GM12878 (cell line): ENCODE results near the gene CACNA2D1. TPM values are rescaled to one million over a fixed set of nuclear protein-coding genes. Genes with fewer than 3 reads are reported as not detected.

ENCODE experiments used
- ATAC-seq: fragments of 200-7000 bp; cut with Tn5 transposase; 3 replicates; pipeline ENCODE4 v1.9.1; 2020; ENCODE audit warnings: mild to moderate bottlenecking, moderate library complexity
- BruUV-seq: library from RNA; stranded (reverse); fragments of 400-500 nt; replicated peaks from 2 replicates; lab custom pipeline; 2021; lab: Mats Ljungman, UMichigan
- CTCF ChIA-PET: fragments of 300-600 bp; sonication (Branson Sonifier 250); formaldehyde crosslinking; extraction: SDS; loops from one replicate; lab custom pipeline; 2021; ENCODE audit warnings: inconsistent platforms; lab: Yijun Ruan, JAX
- POLR2A ChIA-PET: fragments of 350-600 bp; formaldehyde crosslinking; extraction: SDS; loops from one replicate; lab custom pipeline; 2021; ENCODE audit warnings: inconsistent platforms; lab: Charles Lee
- RAD21 ChIA-PET: fragments of 300-600 bp; sonication (Branson Sonifier 250); formaldehyde crosslinking; loops from one replicate; lab custom pipeline; 2023; ENCODE audit warnings: antibody characterized with exemption; ENCODE audit not compliant: unreplicated experiment; lab: Charles Lee
- SMC1A ChIA-PET: fragments of 300-600 bp; sonication (Branson Sonifier 250); formaldehyde crosslinking; loops from one replicate; lab custom pipeline; 2023; ENCODE audit not compliant: unreplicated experiment, uncharacterized antibody; lab: Charles Lee
- DNase-seq: peaks from one replicate; pipeline ENCODE4 v3.0.0-alpha.2; 2011; ENCODE audit warnings: low read depth, low spot score
- FAIRE-seq: peaks from 3 replicates; lab custom pipeline; 2011; peaks lifted over from hg19 to GRCh38; lab: Jason Lieb, UNC
- H2AFZ ChIP-seq: 2 replicates; pipeline ENCODE4 v1.6.0; 2011; ENCODE audit warnings: low read depth, low read length, control low read depth; ENCODE audit not compliant: control insufficient read depth
- H3K27ac ChIP-seq: 2 replicates; pipeline ENCODE4 v1.5.1; 2011; ENCODE audit warnings: control low read depth; ENCODE audit not compliant: control insufficient read depth, insufficient read depth
- H3K27me3 ChIP-seq, 2 experiments: replicated peaks in 1 of 2; 2 replicates each; pipeline versions ENCODE4 v1.6.0 to v1.6.1; 2011; ENCODE audit warnings: low read length in 1 of 2; ENCODE audit not compliant: control insufficient read depth in 2 of 2, insufficient read depth in 2 of 2
- H3K36me3 ChIP-seq, 2 experiments: 2 replicates each; pipeline ENCODE4 v1.5.1; 2011; ENCODE audit warnings: low read length in 1 of 2; ENCODE audit not compliant: control insufficient read depth in 2 of 2, insufficient read depth in 2 of 2
- H3K4me1 ChIP-seq: 2 replicates; pipeline ENCODE4 v1.6.1; 2011; ENCODE audit warnings: mild to moderate bottlenecking, low read length, moderate library complexity, mixed read lengths; ENCODE audit not compliant: control insufficient read depth, insufficient read depth
- H3K4me2 ChIP-seq: 2 replicates; pipeline ENCODE4 v1.6.0; 2011; ENCODE audit warnings: control low read depth; ENCODE audit not compliant: control insufficient read depth, insufficient read depth
- H3K4me3 ChIP-seq: fragments of 200-600 bp; sonication (generic); 2 replicates; pipeline ENCODE4 v1.5.1; 2016
- H3K79me2 ChIP-seq: 2 replicates; pipeline ENCODE4 v1.6.0; 2011; ENCODE audit warnings: low read length; ENCODE audit not compliant: control insufficient read depth, insufficient read depth
- H3K9ac ChIP-seq: 2 replicates; pipeline ENCODE4 v1.8.0; 2011; ENCODE audit warnings: low read length, control low read depth, mixed read lengths; ENCODE audit not compliant: control insufficient read depth, insufficient read depth
- H3K9me3 ChIP-seq: replicated peaks from 3 replicates; pipeline ENCODE4 v1.5.1; 2011; ENCODE audit warnings: mild to moderate bottlenecking, low read length; ENCODE audit not compliant: control insufficient read depth, insufficient read depth
- H4K20me1 ChIP-seq: 2 replicates; pipeline ENCODE4 v1.6.0; 2011; ENCODE audit not compliant: control insufficient read depth, insufficient read depth
- BACH1 ChIP-seq: fragments of 450-650 bp; IDR thresholded peaks from 2 replicates; pipeline ENCODE4 v1.6.1; 2017; ENCODE audit warnings: mild to moderate bottlenecking, borderline replicate concordance
- CHD2 ChIP-seq: IDR thresholded peaks from 2 replicates; pipeline ENCODE4 v1.6.1; 2011; ENCODE audit warnings: low read depth, low read length, improper control_type of control experiment, borderline replicate concordance
- CHD4 ChIP-seq: fragments of 200-600 bp; sonication (generic); IDR thresholded peaks from 2 replicates; pipeline ENCODE4 v1.6.1; 2016; ENCODE audit warnings: mild to moderate bottlenecking
- DPF2 ChIP-seq: fragments of 450-650 bp; IDR thresholded peaks from 2 replicates; pipeline ENCODE4 v1.6.1; 2017; ENCODE audit warnings: mild to moderate bottlenecking
- EGR1 ChIP-seq, 2 experiments: IDR thresholded peaks; 1 replicate in 1 of 2; 2 replicates in 1 of 2; pipeline ENCODE4 v1.6.1; 2011 to 2012; ENCODE audit warnings: low read depth in 2 of 2, low read length in 2 of 2, borderline replicate concordance in 1 of 2, mild to moderate bottlenecking in 1 of 2, moderate library complexity in 1 of 2
- HCFC1 ChIP-seq: fragments of 150-350 bp; IDR thresholded peaks from 2 replicates; pipeline ENCODE4 v1.6.1; 2014; ENCODE audit warnings: low read length
- HDAC6 ChIP-seq: fragments of 200-600 bp; sonication (generic); IDR thresholded peaks from one replicate; pipeline ENCODE4 v1.8.0; 2017; ENCODE audit warnings: antibody characterized with exemption; ENCODE audit not compliant: unreplicated experiment
- IKZF1 ChIP-seq: fragments of 450-650 bp; conservative IDR thresholded peaks from 2 replicates; pipeline ENCODE4 v1.6.1; 2017; ENCODE audit warnings: antibody characterized with exemption, mild to moderate bottlenecking
- PAX8 ChIP-seq: fragments of 450-650 bp; IDR thresholded peaks from 2 replicates; pipeline ENCODE4 v1.6.1; 2017; ENCODE audit warnings: mild to moderate bottlenecking, moderate library complexity
- TBL1XR1 ChIP-seq: IDR thresholded peaks from 2 replicates; pipeline ENCODE4 v1.6.1; 2012; ENCODE audit warnings: low read depth, low read length, improper control_type of control experiment
- TCF3 ChIP-seq: IDR thresholded peaks from 2 replicates; pipeline ENCODE4 v1.6.1; 2012; ENCODE audit warnings: low read depth, mild to moderate bottlenecking, low read length, borderline replicate concordance; ENCODE audit not compliant: insufficient read depth
- YBX1 ChIP-seq: fragments of 450-650 bp; IDR thresholded peaks from 2 replicates; pipeline ENCODE4 v1.6.1; 2016; ENCODE audit warnings: antibody characterized with exemption
- WGBS: methylation state at CpG from one replicate; pipeline ENCODE4 v1.1.6; 2016; ENCODE audit warnings: low lambda C conversion rate; ENCODE audit not compliant: insufficient replicate concordance, insufficient coverage; ENCODE audit errors: missing lambda C conversion rate; 5-methylcytosine and 5-hydroxymethylcytosine counted together
- in situ Hi-C: fragments of 300-500 bp; cut with MboI; formaldehyde crosslinking; loops from 9 replicates; pipeline ENCODE4 v1.14.3; 2018; ENCODE audit warnings: mixed read lengths
- intact Hi-C: fragments of 100-400 bp; cut with micrococcal nuclease; formaldehyde crosslinking; loops from one replicate; pipeline ENCODE4 v1.14.2; 2022; ENCODE audit not compliant: unreplicated experiment
- polyA plus RNA-seq, 11 experiments: library from polyadenylated mRNA; depleted of rRNA in 4 of 11; unstranded in 6 of 11; stranded (reverse) in 5 of 11; fragments of >200 nt; fragmentation: Nextera tagmentation in 4 of 11; fragmentation: Illumina TruSeq in 1 of 11; extraction: Ambion mirVana in 4 of 11; extraction: Trizol in 1 of 11; gene quantifications; 1 replicate in 1 of 11; 2 replicates in 10 of 11; pipeline versions ENCODE4 v1.2.1 to v1.2.3, GENCODE V29; 2011 to 2016; ENCODE audit warnings: inconsistent platforms in 2 of 11, missing spikeins in 2 of 11, low read depth in 1 of 11
- total RNA-seq, 4 experiments: library from RNA; depleted of rRNA in 3 of 4; stranded (reverse); fragments of >200 nt in 3 of 4; fragmentation: Illumina TruSeq in 1 of 4; extraction: Trizol in 1 of 4; gene quantifications; 2 replicates each; pipeline versions ENCODE4 v1.2.1 to v1.2.3, GENCODE V29; 2013 to 2021
- TF ChIP-seq, protein P1 (sequence below): fragments of 150-350 bp; IDR thresholded peaks from 2 replicates; pipeline ENCODE4 v1.6.1; 2016; ENCODE audit warnings: low read depth, low read length
- TF ChIP-seq, protein P2 (sequence below): fragments of 450-650 bp; IDR thresholded peaks from 2 replicates; pipeline ENCODE4 v1.6.1; 2017; ENCODE audit warnings: mild to moderate bottlenecking
- TF ChIP-seq, protein P3 (sequence below): IDR thresholded peaks from 2 replicates; pipeline ENCODE4 v1.6.1; 2011; ENCODE audit warnings: low read depth, low read length, improper control_type of control experiment, borderline replicate concordance

Gene CACNA2D1
- total and polyA plus RNA-seq, 10 of the 15 experiments (the other 5 are each of a cell fraction or from before 2014, with no cell fraction given) = 0.14 to 14.8 (median 0.97) TPM

DNA sequence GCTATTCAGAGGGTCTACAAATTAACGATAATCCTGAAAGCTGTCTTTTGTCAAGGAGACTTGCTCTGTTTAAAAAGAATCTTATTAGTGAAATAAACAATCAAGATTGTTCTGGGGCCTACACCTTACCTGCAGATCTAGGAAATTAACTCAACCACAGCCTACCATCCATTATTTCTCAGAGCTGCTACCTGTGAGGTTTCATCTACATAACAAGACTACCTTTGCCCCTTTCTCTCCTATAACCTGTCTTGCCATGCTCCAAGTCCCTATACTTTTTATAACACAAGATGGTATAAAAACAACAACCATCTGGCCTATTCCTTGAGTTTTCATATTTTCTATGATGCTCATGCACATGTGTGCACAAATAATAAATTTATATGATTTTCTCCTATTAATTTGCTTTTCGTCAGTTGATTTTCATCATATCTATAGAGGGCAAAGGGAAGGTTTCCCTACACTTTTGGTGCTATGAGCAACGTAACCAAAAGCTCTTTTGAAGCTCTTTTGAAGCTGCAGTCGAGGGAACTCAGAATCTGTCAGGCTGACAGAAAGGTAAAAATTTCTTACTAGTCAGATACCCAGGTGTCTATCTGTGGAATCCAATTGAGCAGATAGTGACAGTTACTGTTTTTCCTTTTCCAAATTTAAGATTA lies 138.1 kb downstream of the CACNA2D1 start:
- BruUV-seq = no TSS peak
- SMC1A ChIA-PET = interaction anchor here (0.7 to 1.4 kb wide), 4 partner anchors 12 to 170 kb away, joined by 3 to 5 read pairs (median 4); no protein-coding TSS in a partner anchor
- WGBS = 0% methylated on average over 4 of the region's 4 CpGs

More for the DNA sequence above, 138.1 kb downstream of the CACNA2D1 start:
- no peak overlapping the region for H3K9ac ChIP-seq
- ATAC-seq (no peak; the same call in 2 of the 3 replicates), DNase-seq (no peak), FAIRE-seq (no peak)
- RAD21 ChIA-PET = interaction anchor here (0.9 to 1.5 kb wide), 3 partner anchors 25 to 71 kb away, joined by 3 to 4 read pairs (median 3); no protein-coding TSS in a partner anchor
- no peak overlapping the region for H2AFZ ChIP-seq
- no peak overlapping the region for H3K4me3 ChIP-seq
- no peaks in the 10 kb centered on the region for H3K27me3 ChIP-seq
- no peaks in the 10 kb centered on the region for H3K36me3 ChIP-seq
- CTCF ChIA-PET = interaction anchor here (1.4 kb wide), 1 partner anchor 54 kb away, joined by 3 read pairs; no protein-coding TSS in a partner anchor
- no peak for TF ChIP-seq BACH1
- no peak for TF ChIP-seq EGR1 (IDR thresholded peaks at IDR 0.05; ENCODE audit: borderline replicate concordance in 1 of 2, low read depth in 2 of 2, low read length in 2 of 2)
- TF ChIP-seq IKZF1 = no peak
- TF ChIP-seq YBX1 = no peak
- no peak for TF ChIP-seq HDAC6
- no peak for TF ChIP-seq TBL1XR1
- no peak for TF ChIP-seq TCF3
- TF ChIP-seq DPF2 = no peak
- TF ChIP-seq, protein P1, sequence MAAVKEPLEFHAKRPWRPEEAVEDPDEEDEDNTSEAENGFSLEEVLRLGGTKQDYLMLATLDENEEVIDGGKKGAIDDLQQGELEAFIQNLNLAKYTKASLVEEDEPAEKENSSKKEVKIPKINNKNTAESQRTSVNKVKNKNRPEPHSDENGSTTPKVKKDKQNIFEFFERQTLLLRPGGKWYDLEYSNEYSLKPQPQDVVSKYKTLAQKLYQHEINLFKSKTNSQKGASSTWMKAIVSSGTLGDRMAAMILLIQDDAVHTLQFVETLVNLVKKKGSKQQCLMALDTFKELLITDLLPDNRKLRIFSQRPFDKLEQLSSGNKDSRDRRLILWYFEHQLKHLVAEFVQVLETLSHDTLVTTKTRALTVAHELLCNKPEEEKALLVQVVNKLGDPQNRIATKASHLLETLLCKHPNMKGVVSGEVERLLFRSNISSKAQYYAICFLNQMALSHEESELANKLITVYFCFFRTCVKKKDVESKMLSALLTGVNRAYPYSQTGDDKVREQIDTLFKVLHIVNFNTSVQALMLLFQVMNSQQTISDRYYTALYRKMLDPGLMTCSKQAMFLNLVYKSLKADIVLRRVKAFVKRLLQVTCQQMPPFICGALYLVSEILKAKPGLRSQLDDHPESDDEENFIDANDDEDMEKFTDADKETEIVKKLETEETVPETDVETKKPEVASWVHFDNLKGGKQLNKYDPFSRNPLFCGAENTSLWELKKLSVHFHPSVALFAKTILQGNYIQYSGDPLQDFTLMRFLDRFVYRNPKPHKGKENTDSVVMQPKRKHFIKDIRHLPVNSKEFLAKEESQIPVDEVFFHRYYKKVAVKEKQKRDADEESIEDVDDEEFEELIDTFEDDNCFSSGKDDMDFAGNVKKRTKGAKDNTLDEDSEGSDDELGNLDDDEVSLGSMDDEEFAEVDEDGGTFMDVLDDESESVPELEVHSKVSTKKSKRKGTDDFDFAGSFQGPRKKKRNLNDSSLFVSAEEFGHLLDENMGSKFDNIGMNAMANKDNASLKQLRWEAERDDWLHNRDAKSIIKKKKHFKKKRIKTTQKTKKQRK = no peak
- TF ChIP-seq CHD2 = no peak
- TF ChIP-seq, protein P2, sequence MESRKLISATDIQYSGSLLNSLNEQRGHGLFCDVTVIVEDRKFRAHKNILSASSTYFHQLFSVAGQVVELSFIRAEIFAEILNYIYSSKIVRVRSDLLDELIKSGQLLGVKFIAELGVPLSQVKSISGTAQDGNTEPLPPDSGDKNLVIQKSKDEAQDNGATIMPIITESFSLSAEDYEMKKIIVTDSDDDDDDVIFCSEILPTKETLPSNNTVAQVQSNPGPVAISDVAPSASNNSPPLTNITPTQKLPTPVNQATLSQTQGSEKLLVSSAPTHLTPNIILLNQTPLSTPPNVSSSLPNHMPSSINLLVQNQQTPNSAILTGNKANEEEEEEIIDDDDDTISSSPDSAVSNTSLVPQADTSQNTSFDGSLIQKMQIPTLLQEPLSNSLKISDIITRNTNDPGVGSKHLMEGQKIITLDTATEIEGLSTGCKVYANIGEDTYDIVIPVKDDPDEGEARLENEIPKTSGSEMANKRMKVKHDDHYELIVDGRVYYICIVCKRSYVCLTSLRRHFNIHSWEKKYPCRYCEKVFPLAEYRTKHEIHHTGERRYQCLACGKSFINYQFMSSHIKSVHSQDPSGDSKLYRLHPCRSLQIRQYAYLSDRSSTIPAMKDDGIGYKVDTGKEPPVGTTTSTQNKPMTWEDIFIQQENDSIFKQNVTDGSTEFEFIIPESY = no peak
- no peak for TF ChIP-seq CHD4
- TF ChIP-seq, protein P3, sequence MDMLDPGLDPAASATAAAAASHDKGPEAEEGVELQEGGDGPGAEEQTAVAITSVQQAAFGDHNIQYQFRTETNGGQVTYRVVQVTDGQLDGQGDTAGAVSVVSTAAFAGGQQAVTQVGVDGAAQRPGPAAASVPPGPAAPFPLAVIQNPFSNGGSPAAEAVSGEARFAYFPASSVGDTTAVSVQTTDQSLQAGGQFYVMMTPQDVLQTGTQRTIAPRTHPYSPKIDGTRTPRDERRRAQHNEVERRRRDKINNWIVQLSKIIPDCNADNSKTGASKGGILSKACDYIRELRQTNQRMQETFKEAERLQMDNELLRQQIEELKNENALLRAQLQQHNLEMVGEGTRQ = no peak
- no peak for TF ChIP-seq HCFC1
- TF ChIP-seq PAX8 = no peak
- intact Hi-C loops (no loop called here), in situ Hi-C loops (no loop called here)
- H3K79me2 ChIP-seq = no peaks in the 10 kb centered on the region
- H3K4me2 ChIP-seq = no peak overlapping the region
- H3K4me1 ChIP-seq = no peaks in the 10 kb centered on the region
- H3K9me3 ChIP-seq = no peaks in the 10 kb centered on the region
- POLR2A ChIA-PET = interaction anchor here (1.0 kb wide), 1 partner anchor 13 kb away, joined by 3 read pairs; no protein-coding TSS in a partner anchor
- no peaks in the 10 kb centered on the region for H4K20me1 ChIP-seq
- H3K27ac ChIP-seq = no peak overlapping the region
